ENCODE results near the gene CCDC154. TPM values are rescaled to one million over a fixed set of nuclear protein-coding genes. Genes with fewer than 3 reads are reported as not detected.

The CCDC154 gene
- total RNA-seq, 2 donors from 2014 or later = 1.3 to 3.6 TPM

Other genes with a start within 250 kb of the CCDC154 start
- gene TPSG1, start 219.3 kb downstream of the CCDC154 start, total RNA-seq = not detected
- not detected for gene TPSB2, start 214.4 kb downstream of the CCDC154 start, total RNA-seq
- gene TPSAB1, start 203.9 kb downstream of the CCDC154 start, total RNA-seq = not detected
- not detected for gene TPSD1, start 188.5 kb downstream of the CCDC154 start, total RNA-seq
- 100 to 1,000 TPM; 233 to 249 TPM for gene UBE2I, start 134.9 kb downstream of the CCDC154 start, total RNA-seq
- 10 to 100 TPM; 11.8 to 20.0 TPM for gene BAIAP3, start 110.9 kb downstream of the CCDC154 start, total RNA-seq
- gene TSR3, start 92.7 kb downstream of the CCDC154 start, total RNA-seq = 10 to 100 TPM; 24.4 to 27.7 TPM
- 10 to 100 TPM; 39.2 to 48.0 TPM for gene GNPTG, start 92.6 kb downstream of the CCDC154 start, total RNA-seq
- 10 to 100 TPM; 63.0 to 64.8 TPM for gene UNKL, start 29.9 kb downstream of the CCDC154 start, total RNA-seq
- gene UQCC4, start 23.8 kb downstream of the CCDC154 start, total RNA-seq = 1 to 10 TPM; 7.0 to 8.8 TPM
- gene PERCC1, start 13.5 kb downstream of the CCDC154 start, total RNA-seq = not detected
- 100 to 1,000 TPM in 1 of 2 donors, 10 to 100 TPM in 1; 93.9 to 113 TPM for gene CLCN7, start 30.5 kb upstream of the CCDC154 start, total RNA-seq
- gene PTX4, start 44.4 kb upstream of the CCDC154 start, total RNA-seq = not detected
- gene TELO2, start 48.8 kb upstream of the CCDC154 start, total RNA-seq = 10 to 100 TPM; 36.4 to 39.7 TPM
- 10 to 100 TPM; 22.2 to 23.4 TPM for gene TMEM204, start 89.1 kb upstream of the CCDC154 start, total RNA-seq
- gene IFT140, start 167.5 kb upstream of the CCDC154 start, total RNA-seq = 1 to 10 TPM; 5.5 to 7.9 TPM
- gene CRAMP1, start 167.8 kb upstream of the CCDC154 start, total RNA-seq = 10 to 100 TPM; 22.8 to 28.6 TPM
- 10 to 100 TPM; 11.6 to 14.4 TPM for gene JPT2, start 233.7 kb upstream of the CCDC154 start, total RNA-seq

Measured in T-helper 17 cell (primary cell).